CD14-positive monocyte (primary cell): ENCODE results near the gene CTTNBP2. TPM values are rescaled to one million over a fixed set of nuclear protein-coding genes. Genes with fewer than 3 reads are reported as not detected.

Source experiments
- DNase-seq, 3 donors: peaks; one replicate each; pipeline ENCODE4 v3.0.0-alpha.2; 2011 to 2022
- H2AFZ ChIP-seq: 2 replicates; pipeline ENCODE4 v1.6.0; 2012; ENCODE audit warnings: mild to moderate bottlenecking, low read depth, low read length, inconsistent platforms; ENCODE audit not compliant: insufficient read depth, poor library complexity, severe bottlenecking
- H3K27ac ChIP-seq, 2 donors: 1 replicate in 1 of 2; 2 replicates in 1 of 2; pipeline ENCODE4 v1.5.1; 2012 to 2013; ENCODE audit warnings: low read length in 2 of 2, control low read depth in 1 of 2, inconsistent platforms in 1 of 2, low read depth in 1 of 2, mild to moderate bottlenecking in 1 of 2
- H3K27me3 ChIP-seq, 2 donors: one replicate each; pipeline versions ENCODE4 v1.6.0 to v1.6.1; 2011 to 2013; ENCODE audit warnings: low read length in 2 of 2; ENCODE audit not compliant: control insufficient read depth in 2 of 2, insufficient read depth in 2 of 2
- H3K36me3 ChIP-seq, 2 donors: replicated peaks in 1 of 2; 1 replicate in 1 of 2; 2 replicates in 1 of 2; pipeline versions ENCODE4 v1.5.1 to v1.6.1; 2012 to 2013; ENCODE audit warnings: low read length in 2 of 2, control low read depth in 1 of 2, inconsistent platforms in 1 of 2, mild to moderate bottlenecking in 1 of 2; ENCODE audit not compliant: insufficient read depth in 2 of 2, control insufficient read depth in 1 of 2
- H3K4me1 ChIP-seq, 2 donors: 1 replicate in 1 of 2; 2 replicates in 1 of 2; pipeline versions ENCODE4 v1.5.1 to v1.6.1; 2012 to 2013; ENCODE audit warnings: low read length in 2 of 2, control low read depth in 1 of 2, inconsistent platforms in 1 of 2, mild to moderate bottlenecking in 1 of 2, moderate library complexity in 1 of 2; ENCODE audit not compliant: insufficient read depth in 2 of 2, control insufficient read depth in 1 of 2
- H3K4me2 ChIP-seq: replicated peaks from 2 replicates; pipeline ENCODE3; 2012; ENCODE audit warnings: low read length, moderate library complexity, mild to moderate bottlenecking; ENCODE audit not compliant: poor library complexity, severe bottlenecking; ENCODE audit errors: extremely low read depth
- H3K4me3 ChIP-seq, 3 experiments: fragments of 200-600 bp in 1 of 3; sonication (generic) in 1 of 3; replicated peaks in 1 of 3; 1 replicate in 2 of 3; 2 replicates in 1 of 3; pipeline ENCODE4 v1.5.1; 2011 to 2013; ENCODE audit warnings: low read length in 3 of 3, mild to moderate bottlenecking in 3 of 3, control low read depth in 2 of 3, low read depth in 2 of 3, inconsistent platforms in 1 of 3, moderate library complexity in 1 of 3
- H3K79me2 ChIP-seq: 2 replicates; pipeline ENCODE4 v1.6.0; 2012; ENCODE audit warnings: mild to moderate bottlenecking, control low read depth, inconsistent platforms, low read length, moderate library complexity; ENCODE audit not compliant: insufficient read depth
- H3K9ac ChIP-seq: 2 replicates; pipeline ENCODE4 v1.6.0; 2017; ENCODE audit warnings: low read length, mild to moderate bottlenecking; ENCODE audit not compliant: insufficient read depth, poor library complexity, severe bottlenecking
- H3K9me3 ChIP-seq, 2 donors: replicated peaks in 1 of 2; 1 replicate in 1 of 2; 2 replicates in 1 of 2; pipeline versions ENCODE4 v1.5.1 to v1.6.1; 2012 to 2013; ENCODE audit warnings: low read length in 2 of 2, control low read depth in 1 of 2; ENCODE audit not compliant: control insufficient read depth in 1 of 2, insufficient read depth in 1 of 2
- H4K20me1 ChIP-seq: 2 replicates; pipeline ENCODE4 v1.6.0; 2012; ENCODE audit warnings: mild to moderate bottlenecking, low read length, control low read depth, moderate library complexity; ENCODE audit not compliant: insufficient read depth
- H3K27ac Mint-ChIP-seq, 7 donors: one replicate each; pipeline ENCODE4 v1.8.0; 2020; ENCODE audit warnings: mild to moderate bottlenecking in 7 of 7, mixed read lengths in 7 of 7, moderate library complexity in 6 of 7, inconsistent platforms in 2 of 7
- H3K27me3 Mint-ChIP-seq, 3 donors: one replicate each; pipeline ENCODE4 v1.8.0; 2021 to 2022; ENCODE audit warnings: low read depth in 3 of 3, mild to moderate bottlenecking in 3 of 3, mixed read lengths in 3 of 3, moderate library complexity in 3 of 3, inconsistent platforms in 1 of 3
- H3K36me3 Mint-ChIP-seq, 2 donors: one replicate each; pipeline ENCODE4 v1.8.0; 2020; ENCODE audit warnings: mixed read lengths in 2 of 2, inconsistent platforms in 1 of 2, mild to moderate bottlenecking in 1 of 2
- H3K4me1 Mint-ChIP-seq: one replicate; pipeline ENCODE4 v1.8.0; 2020; ENCODE audit warnings: mild to moderate bottlenecking, mixed read lengths
- H3K4me3 Mint-ChIP-seq, 2 donors: one replicate each; pipeline ENCODE4 v1.8.0; 2020; ENCODE audit warnings: mild to moderate bottlenecking in 2 of 2, mixed read lengths in 2 of 2, moderate library complexity in 1 of 2
- H3K9me3 Mint-ChIP-seq, 7 donors: one replicate each; pipeline ENCODE4 v1.8.0; 2020 to 2022; ENCODE audit warnings: mixed read lengths in 7 of 7, mild to moderate bottlenecking in 6 of 7, moderate library complexity in 6 of 7, inconsistent platforms in 2 of 7
- WGBS: methylation state at CpG from one replicate; pipeline ENCODE4 v1.1.5; 2013; ENCODE audit warnings: missing lambda C conversion rate; ENCODE audit not compliant: insufficient coverage; 5-methylcytosine and 5-hydroxymethylcytosine counted together
- intact Hi-C, 2 donors: fragments of 100-400 bp; cut with micrococcal nuclease; formaldehyde crosslinking; loops; one replicate each; pipeline versions ENCODE4 v1.15.0 to v1.15.1; 2023
- polyA plus RNA-seq, 3 donors: library from polyadenylated mRNA; depleted of rRNA in 1 of 3; unstranded in 2 of 3; stranded (reverse) in 1 of 3; fragments of 300-500 nt in 2 of 3; fragments of >200 nt in 1 of 3; fragmentation: Illumina TruSeq in 2 of 3; gene quantifications; 1 replicate in 2 of 3; 2 replicates in 1 of 3; pipeline ENCODE4 v1.2.3, GENCODE V29; 2012 to 2021
- TF ChIP-seq, protein P1 (sequence below): fragments of 200-600 bp; IDR thresholded peaks from one replicate; pipeline ENCODE4 v1.8.0; 2022; ENCODE audit warnings: antibody characterized with exemption, mild to moderate bottlenecking

CTTNBP2 gene
- polyA plus RNA-seq, 3 donors, result 0.38 to 1.4 TPM; not detected in 1

DNA sequence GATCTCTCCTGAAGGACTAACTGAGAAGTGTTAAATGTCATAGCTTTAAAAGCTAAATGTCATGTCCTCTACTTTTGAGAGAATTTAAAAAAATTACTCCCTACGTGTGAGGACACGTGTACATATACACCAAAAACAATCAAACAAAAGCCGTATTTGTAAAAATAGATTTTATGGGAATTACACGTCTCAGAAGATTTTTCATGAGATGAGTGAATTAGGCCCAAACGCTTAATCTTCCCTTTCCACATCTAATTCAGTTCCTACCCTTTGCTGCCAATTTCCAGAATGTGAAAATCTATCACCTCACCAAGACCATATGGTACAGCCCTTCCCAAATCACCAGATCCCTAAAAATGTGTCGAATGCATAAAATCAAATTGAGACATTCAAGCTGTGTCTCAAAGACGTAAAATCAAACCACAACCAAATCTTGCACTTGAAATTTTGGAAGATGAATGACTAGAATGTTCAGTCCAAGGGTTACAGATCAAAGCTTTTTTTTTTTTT is 1.0 kb upstream of the CTTNBP2 start:
- Histone ChIP-seq H3K36me3 (no peaks in the 10 kb centered on the region), H3K4me3 (no peak overlapping the region), H3K27me3 (peaks cover 57 to 63% of the 10 kb centered on the region in 2 donors), H3K9ac (no peak overlapping the region), H3K4me1 (peaks cover 14 to 19% of the 10 kb centered on the region in 2 donors), H3K9me3 (peaks cover 0 to 9% of the 10 kb centered on the region in 2 donors), H3K27ac (no peak overlapping the region), H3K79me2 (no peaks in the 10 kb centered on the region), H2AFZ (no peak overlapping the region), H3K4me2 (no peak overlapping the region), H4K20me1 (no peaks in the 10 kb centered on the region)
- DNase-seq, result no peak
- TF ChIP-seq, protein P1, sequence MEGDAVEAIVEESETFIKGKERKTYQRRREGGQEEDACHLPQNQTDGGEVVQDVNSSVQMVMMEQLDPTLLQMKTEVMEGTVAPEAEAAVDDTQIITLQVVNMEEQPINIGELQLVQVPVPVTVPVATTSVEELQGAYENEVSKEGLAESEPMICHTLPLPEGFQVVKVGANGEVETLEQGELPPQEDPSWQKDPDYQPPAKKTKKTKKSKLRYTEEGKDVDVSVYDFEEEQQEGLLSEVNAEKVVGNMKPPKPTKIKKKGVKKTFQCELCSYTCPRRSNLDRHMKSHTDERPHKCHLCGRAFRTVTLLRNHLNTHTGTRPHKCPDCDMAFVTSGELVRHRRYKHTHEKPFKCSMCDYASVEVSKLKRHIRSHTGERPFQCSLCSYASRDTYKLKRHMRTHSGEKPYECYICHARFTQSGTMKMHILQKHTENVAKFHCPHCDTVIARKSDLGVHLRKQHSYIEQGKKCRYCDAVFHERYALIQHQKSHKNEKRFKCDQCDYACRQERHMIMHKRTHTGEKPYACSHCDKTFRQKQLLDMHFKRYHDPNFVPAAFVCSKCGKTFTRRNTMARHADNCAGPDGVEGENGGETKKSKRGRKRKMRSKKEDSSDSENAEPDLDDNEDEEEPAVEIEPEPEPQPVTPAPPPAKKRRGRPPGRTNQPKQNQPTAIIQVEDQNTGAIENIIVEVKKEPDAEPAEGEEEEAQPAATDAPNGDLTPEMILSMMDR, result no peak
- H3K4me3 Mint-ChIP-seq, result peak overlapping the region in 1 of 2 donors; percentile 76
- WGBS, result 50% methylated on average over 2 of the region's 7 CpGs
- H3K27me3 Mint-ChIP-seq, result peaks cover 55 to 69% (median 65%) of the 10 kb centered on the region in 3 donors
- no peak overlapping the region for H3K27ac Mint-ChIP-seq
- H3K9me3 Mint-ChIP-seq, result peaks cover 0 to 15% (median 4%) of the 10 kb centered on the region in 7 donors
- intact Hi-C loops, result no loop called here
- peaks cover 3 to 7% of the 10 kb centered on the region in 2 donors for H3K36me3 Mint-ChIP-seq
- peaks cover 19% of the 10 kb centered on the region for H3K4me1 Mint-ChIP-seq

DNA sequence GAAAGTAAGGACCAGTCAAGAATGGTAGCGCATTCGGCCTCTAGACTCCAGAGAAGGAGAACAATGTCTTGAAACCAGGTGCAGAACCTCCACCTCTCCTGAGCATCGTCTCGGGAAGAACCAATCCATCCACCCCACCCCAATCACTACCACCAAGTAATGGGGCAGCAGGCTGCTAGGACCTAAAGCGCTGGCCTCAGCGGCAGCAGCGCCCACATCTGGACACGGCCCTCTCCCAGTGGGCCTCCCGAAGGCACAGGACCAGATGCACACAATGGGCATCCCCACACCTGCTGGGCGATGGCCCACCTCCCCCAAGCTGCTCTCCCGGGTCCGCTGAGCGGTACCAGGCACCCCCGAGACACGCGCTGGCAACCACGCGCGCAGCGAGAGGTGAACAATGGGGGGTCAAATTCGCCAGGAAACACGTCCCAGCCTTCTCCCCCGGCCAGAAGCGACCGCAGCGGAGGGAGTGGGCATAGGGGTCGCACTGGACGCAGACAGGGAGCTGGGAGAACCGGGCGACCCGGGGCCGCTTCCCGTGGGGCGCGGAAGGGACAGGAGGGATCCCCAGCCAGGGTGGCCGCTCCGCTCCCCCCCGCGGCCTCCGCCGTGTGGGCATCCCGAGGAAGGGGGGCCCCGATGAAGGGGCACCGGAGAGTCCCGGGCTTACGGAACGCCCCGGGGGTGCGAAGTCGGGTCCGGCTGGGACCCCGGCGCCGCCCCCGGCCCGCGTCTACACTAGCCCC is 506 bp downstream of the CTTNBP2 start:
- Histone ChIP-seq H4K20me1 (no peaks in the 10 kb centered on the region), H2AFZ (peak overlapping the region; percentile 60), H3K79me2 (no peaks in the 10 kb centered on the region), H3K4me1 (peaks cover 14 to 19% of the 10 kb centered on the region in 2 donors), H3K9ac (peak overlapping the region; percentile 48), H3K27ac (no peak overlapping the region), H3K4me3 (peak overlapping the region; percentile 4 to 66 (median 15)), H3K4me2 (peak overlapping the region; percentile 70), H3K27me3 (peaks cover 61 to 71% of the 10 kb centered on the region in 2 donors), H3K9me3 (peaks cover 0 to 9% of the 10 kb centered on the region in 2 donors), H3K36me3 (no peaks in the 10 kb centered on the region)
- Mint-ChIP-seq H3K4me1 (peaks cover 19% of the 10 kb centered on the region), H3K27me3 (peaks cover 56 to 75% (median 74%) of the 10 kb centered on the region in 3 donors), H3K36me3 (peaks cover 3 to 7% of the 10 kb centered on the region in 2 donors), H3K27ac (peak overlapping the region in 1 of 7 donors; percentile 28), H3K9me3 (peaks cover 0 to 15% (median 4%) of the 10 kb centered on the region in 7 donors), H3K4me3 (peak overlapping the region; percentile 67 to 86)
- TF ChIP-seq, protein P1, result no peak
- intact Hi-C loops, result no loop called here
- WGBS, result under 1% methylated on average over 57 of the region's 57 CpGs
- DNase-seq, result no peak
